NCI-H1436 (cell line): Measurements from ENCODE around the gene LCN6.
"Not testable (repeated sequence)": the region's sequence is repeated elsewhere in the genome, so short reads cannot be mapped to it uniquely, and the experiment has no call there.

ENCODE experiments used
- DNase-seq: peaks from one replicate; lab custom pipeline; 2025; lab: John Stamatoyannopoulos, UW

The LCN6 gene

DNA sequence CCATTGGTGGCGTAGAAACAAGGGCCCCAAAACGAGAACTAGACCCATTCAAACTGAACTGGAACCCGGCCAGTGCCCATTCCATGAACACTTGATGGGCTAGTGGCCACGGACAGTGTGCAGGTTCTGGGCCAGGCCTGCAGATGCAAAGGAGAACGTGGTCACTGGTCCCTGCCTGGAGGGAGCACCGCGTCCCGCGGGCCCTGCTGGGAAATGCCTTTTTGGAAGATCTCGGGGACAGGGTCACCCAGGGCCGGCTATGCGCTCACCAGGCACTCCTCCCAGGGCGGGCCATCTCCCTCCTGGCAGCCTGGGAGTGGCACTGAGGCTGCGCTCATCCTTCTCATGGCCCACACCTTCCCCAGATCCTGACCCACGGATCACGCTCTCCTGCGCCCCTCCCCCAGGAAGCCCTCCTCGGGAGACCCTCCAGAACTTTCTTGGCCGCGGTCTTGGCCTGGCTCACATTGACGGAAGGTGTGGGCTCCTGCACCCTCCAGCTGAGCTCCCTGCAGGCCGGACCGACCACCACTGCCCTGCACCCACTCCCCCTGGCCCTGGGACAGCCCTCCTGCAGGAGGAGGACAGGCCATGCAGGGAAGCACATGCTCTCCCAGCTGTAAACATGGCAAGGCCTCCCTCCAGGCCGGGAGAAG, 38.7 kb downstream of the LCN6 start:
- no peak for DNase-seq

DNA sequence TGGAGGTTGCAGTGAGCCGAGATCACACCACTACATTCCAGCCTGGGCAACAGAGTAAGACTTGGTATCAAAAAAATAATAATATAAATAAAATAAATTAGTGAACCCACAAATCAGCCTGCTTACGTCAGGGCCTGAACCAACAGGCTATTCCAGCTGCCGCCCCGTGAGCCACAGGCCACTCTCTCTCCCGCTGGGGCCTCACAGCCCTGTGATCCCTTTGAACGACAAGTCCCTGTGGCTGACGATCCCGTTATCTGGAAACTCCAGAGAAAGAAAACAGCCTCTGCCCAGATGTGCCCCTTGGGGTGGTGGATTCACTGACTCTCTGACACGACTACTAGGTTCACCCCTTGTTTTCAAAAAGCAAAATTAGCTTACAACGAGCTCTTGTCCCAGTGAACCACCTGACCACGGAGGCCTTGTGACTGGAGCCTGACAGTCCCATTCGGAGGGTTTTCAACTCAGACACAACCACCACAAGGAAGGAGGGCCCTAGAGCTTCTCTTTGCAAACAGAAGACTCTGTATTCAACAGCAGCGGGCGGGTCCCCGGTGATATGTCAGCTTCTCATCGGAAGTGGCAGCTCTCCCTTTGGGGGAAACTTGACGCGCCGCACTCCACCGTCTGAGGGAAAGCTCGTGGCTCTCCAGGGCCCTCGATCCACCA, 40.3 kb downstream of the LCN6 start:
- DNase-seq = no peak

- no peak for DNase-seq
Observed at GRCh38 chr9:136707011-136707410, 41.3 kb downstream of the LCN6 start.

DNA sequence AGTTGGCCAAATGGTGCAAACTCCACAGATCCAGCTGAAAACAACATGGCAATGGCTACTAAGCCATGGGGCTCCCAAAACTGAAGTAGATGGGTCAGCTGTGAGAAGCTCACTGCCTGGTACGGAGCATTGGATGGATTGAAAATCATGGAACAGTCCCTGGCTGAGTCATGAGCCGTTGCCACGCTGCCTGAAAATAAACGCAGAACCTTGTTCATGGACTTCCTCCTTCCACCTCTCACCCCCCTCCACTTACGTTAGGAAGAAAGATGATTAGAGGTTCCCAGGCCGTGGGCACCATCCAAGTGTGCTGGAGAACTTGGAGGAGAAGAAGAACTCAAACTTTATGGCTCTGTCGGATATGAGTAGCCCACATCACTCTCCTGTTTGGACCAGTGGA, 42.8 kb downstream of the LCN6 start:
- DNase-seq = no peak

- DNase-seq = not testable (repeated sequence)
Observed at GRCh38 chr9:136704741-136705140, 43.6 kb downstream of the LCN6 start.

GRCh38 chr9:136703276-136703860, 45.0 kb downstream of the LCN6 start:
- no peak for DNase-seq

GRCh38 chr9:136701668-136702053, 46.7 kb downstream of the LCN6 start:
- no peak for DNase-seq

GRCh38 chr9:136700959-136701667, 47.2 kb downstream of the LCN6 start:
- DNase-seq = no peak

GRCh38 chr9:136700304-136700703, 48.0 kb downstream of the LCN6 start:
- no peak for DNase-seq

GRCh38 chr9:136698635-136699246, 49.6 kb downstream of the LCN6 start:
- no peak for DNase-seq

DNA sequence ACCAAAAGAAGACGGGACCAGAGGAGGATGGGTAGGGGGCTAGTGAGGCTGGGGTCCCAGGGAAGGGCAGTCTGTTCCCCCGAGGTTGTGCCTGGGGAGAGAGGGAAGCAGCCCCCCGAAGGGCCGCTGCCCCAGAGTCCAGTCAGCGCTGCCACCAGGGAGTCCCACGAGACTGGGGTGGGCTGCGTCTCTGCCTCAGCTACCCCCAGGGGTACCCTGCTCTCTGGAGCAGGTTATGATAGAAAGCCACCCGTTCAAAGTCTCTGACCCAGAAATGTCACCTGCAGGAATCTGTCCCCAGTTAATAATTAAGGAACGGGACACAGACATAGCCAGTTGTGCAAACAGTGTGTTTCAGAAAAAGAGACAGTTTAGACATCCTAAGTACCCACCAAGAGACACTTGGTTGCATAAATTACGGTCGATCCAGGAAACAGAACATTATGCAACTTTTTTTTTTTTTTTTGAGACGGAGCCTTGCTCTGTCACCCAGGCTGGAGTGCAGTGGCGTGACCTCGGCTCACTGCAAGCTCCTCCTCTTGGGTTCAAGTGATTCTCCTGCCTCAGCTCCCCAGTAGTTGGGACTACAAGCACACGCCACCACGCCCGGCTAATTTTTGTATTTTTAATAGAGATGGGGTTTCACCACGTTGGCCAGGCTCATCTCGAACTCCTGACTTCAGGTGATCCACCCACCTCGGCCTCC, 50.4 kb downstream of the LCN6 start:
- DNase-seq = no peak

DNA sequence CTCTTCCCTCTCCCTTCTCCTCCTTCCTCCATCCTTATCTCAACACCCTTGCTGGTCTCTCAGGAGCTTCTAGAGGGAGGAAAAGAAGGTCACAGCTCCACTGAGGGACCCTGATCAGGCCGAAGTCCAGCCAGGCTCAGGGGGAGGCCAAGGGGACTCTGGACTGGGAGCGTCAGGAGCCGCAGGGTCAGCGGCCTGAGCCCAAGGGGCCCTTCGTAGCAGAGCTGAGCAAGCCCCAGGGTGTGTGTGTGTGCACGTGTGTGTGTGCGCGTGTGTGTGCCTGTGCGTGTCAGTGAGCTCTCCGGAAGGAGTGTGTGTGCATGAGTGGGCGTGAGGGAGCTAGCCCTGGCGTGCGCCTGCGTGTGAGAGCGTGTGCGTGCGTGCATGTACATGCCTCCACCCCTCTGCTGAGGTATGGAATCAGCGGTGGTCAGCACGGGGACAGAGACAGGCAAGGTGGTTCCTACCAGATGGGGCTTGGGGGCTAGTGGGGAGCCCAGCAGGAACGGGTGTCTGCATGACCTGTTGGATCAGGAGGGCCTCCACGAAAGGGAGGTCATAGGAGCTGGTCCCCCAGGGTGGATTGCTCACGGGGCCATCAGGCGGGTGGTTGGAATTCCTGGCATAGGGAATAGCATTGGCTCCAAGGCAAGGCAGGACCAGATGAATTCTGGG, 51.0 kb downstream of the LCN6 start:
- DNase-seq = no peak

- DNase-seq = no peak
Observed at GRCh38 chr9:136696502-136696901, 51.8 kb downstream of the LCN6 start.

GRCh38 chr9:136695955-136696354, 52.4 kb downstream of the LCN6 start:
- DNase-seq = no peak

GRCh38 chr9:136695435-136695895, 52.9 kb downstream of the LCN6 start:
- no peak for DNase-seq

DNA sequence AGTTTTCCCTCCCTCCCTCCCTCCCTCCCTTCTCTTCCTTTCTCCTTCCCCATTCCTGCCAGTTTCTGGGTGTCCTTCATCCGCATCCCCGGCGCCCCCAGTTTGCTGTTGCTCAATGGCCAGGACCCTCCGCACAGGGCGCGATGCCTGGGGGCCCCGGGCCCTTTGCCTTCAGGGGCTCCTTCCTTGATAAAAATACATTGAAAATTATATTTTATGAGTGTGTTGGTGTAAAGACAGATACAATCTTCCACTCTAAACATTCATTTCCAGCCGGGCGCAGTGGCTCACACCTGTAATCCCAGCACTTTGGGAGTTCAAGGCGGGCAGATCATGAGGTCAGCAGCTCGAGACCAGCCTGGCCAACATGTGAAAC, 53.5 kb downstream of the LCN6 start:
- DNase-seq = no peak

DNA sequence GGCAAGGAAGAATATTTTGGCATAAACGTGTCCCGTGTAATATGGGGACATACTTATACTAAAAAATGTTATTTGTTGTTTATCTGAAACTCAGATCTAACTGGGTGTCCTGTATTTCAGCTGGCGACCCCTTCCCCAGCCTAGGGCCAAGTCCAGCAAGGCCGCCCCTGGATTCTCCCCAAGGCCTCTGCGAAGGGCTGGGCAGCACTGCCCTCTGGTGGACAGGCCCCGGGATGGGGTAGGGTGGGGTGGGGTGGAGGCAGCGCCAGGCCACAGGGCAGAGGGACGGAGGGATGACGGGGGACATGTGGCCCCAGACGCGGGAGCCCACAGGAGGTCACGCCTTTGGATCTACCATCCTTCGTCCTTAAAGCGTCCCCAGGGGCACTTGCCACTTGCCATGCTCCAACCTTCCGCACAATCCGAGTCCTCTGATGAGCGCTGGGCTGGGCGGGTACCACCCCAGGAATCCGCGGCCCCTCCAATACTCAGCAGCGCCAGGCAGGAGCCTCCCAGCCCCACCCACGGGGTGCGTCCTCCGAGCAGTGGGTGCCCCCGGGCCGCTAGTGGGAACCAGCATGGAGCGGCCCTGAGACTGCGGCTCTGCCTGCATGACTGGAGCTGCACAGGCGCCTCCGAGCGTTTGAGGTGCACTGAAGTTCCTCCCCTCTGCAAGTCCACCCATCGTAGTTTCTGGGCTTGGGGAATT, 54.0 kb downstream of the LCN6 start:
- DNase-seq = no peak
